Panc1 (cell line): ENCODE data around the gene FAN1. TPM values are rescaled to one million over a fixed set of nuclear protein-coding genes. Genes with fewer than 3 reads are reported as not detected.

ENCODE experiments used
- ATAC-seq: fragments of 200-7000 bp; cut with Tn5 transposase; 2 replicates; pipeline ENCODE4 v1.9.1; 2020; ENCODE audit warnings: mild to moderate bottlenecking, moderate library complexity
- BruUV-seq: library from RNA; stranded (reverse); fragments of 400-500 nt; replicated peaks from 2 replicates; lab custom pipeline; 2021; lab: Mats Ljungman, UMichigan
- CTCF ChIA-PET: fragments of 300-600 bp; sonication (Branson Sonifier 250); formaldehyde crosslinking; loops from one replicate; lab custom pipeline; 2022; ENCODE audit warnings: antibody characterized with exemption; lab: Charles Lee
- POLR2A ChIA-PET: fragments of 300-600 bp; sonication (Branson Sonifier 250); formaldehyde crosslinking; loops from one replicate; lab custom pipeline; 2022; ENCODE audit warnings: antibody characterized with exemption; lab: Charles Lee
- DNase-seq: peaks from one replicate; pipeline ENCODE4 v3.0.0-alpha.2; 2010; ENCODE audit warnings: low read depth, low spot score
- H3K27ac ChIP-seq: 2 replicates; pipeline ENCODE4 v1.5.1; 2011; ENCODE audit warnings: mild to moderate bottlenecking, low read length, inconsistent platforms
- H3K27me3 ChIP-seq: fragments of 200-500 bp; sonication (Bioruptor generic); 2 replicates; pipeline ENCODE4 v1.6.0; 2014; ENCODE audit warnings: low read length, inconsistent platforms; ENCODE audit not compliant: control insufficient read depth, insufficient read depth
- H3K36me3 ChIP-seq: fragments of 200-500 bp; sonication (Bioruptor generic); 2 replicates; pipeline ENCODE4 v1.5.1; 2014; ENCODE audit warnings: inconsistent platforms, mild to moderate bottlenecking, low read length, moderate library complexity; ENCODE audit not compliant: control insufficient read depth, insufficient read depth
- H3K4me1 ChIP-seq: 2 replicates; pipeline ENCODE4 v1.5.1; 2011; ENCODE audit warnings: inconsistent platforms, mild to moderate bottlenecking, low read length, moderate library complexity; ENCODE audit not compliant: control insufficient read depth, insufficient read depth
- H3K4me3 ChIP-seq, 2 experiments: 2 replicates each; pipeline ENCODE4 v1.5.1; 2011 to 2012; ENCODE audit warnings: low read depth in 2 of 2, low read length in 2 of 2, mild to moderate bottlenecking in 2 of 2, inconsistent platforms in 1 of 2, moderate library complexity in 1 of 2
- H3K9me3 ChIP-seq: fragments of 200-500 bp; sonication (Bioruptor generic); 2 replicates; pipeline ENCODE4 v1.5.1; 2014; ENCODE audit warnings: low read depth, mild to moderate bottlenecking, inconsistent platforms, low read length, moderate library complexity; ENCODE audit not compliant: control insufficient read depth, insufficient read depth
- POLR2AphosphoS5 ChIP-seq: IDR thresholded peaks from 2 replicates; pipeline ENCODE4 v1.6.1; 2012; ENCODE audit warnings: mild to moderate bottlenecking, low read depth, low read length, moderate library complexity
- SIN3A ChIP-seq: IDR thresholded peaks from 2 replicates; pipeline ENCODE4 v1.6.1; 2012; ENCODE audit warnings: low read depth, mild to moderate bottlenecking, low read length, moderate library complexity, borderline replicate concordance; ENCODE audit not compliant: insufficient read depth
- TCF7L2 ChIP-seq: IDR thresholded peaks from 2 replicates; pipeline ENCODE4 v1.6.1; 2011; ENCODE audit warnings: mild to moderate bottlenecking, low read depth, low read length, inconsistent platforms
- in situ Hi-C: cut with HindIII; loops from 2 replicates; pipeline ENCODE4 v1.10.0; 2016; ENCODE audit warnings: low sequenced_read_pairs, low pct_unique_long_range_greater_than_20kb
- intact Hi-C: fragments of 100-400 bp; cut with micrococcal nuclease; formaldehyde crosslinking; loops from one replicate; pipeline ENCODE4 v1.10.0; 2022; ENCODE audit not compliant: unreplicated experiment
- total RNA-seq: library from RNA; stranded (reverse); gene quantifications from one replicate; pipeline ENCODE4 v1.2.1, GENCODE V29; 2021; ENCODE audit not compliant: unreplicated experiment
- TF ChIP-seq, protein P1 (sequence below), 2 experiments: IDR thresholded peaks; 2 replicates each; pipeline ENCODE4 v1.6.1; 2011 to 2012; ENCODE audit warnings: low read depth in 2 of 2, control low read depth in 1 of 2, low read length in 1 of 2, mild to moderate bottlenecking in 1 of 2, moderate library complexity in 1 of 2; ENCODE audit not compliant: insufficient read depth in 1 of 2
- TF ChIP-seq, protein P2 (sequence below): fragments of 450-650 bp; IDR thresholded peaks from 2 replicates; pipeline ENCODE4 v1.5.1; 2017; ENCODE audit warnings: mild to moderate bottlenecking

The FAN1 gene
- total RNA-seq, 1 experiment from 2014 or later: 16.4 TPM

GRCh38 chr15:30921106-30921505 lies 17.4 kb downstream of the FAN1 start:
- in situ Hi-C loops: no loop called here
- no peaks in the 10 kb centered on the region; the same call in 1 of the 2 replicates for H3K36me3 ChIP-seq

GRCh38 chr15:30921781-30922479 lies 18.2 kb downstream of the FAN1 start:
- Histone ChIP-seq H3K4me1 (no peaks in the 10 kb centered on the region), H3K9me3 (no peaks in the 10 kb centered on the region), H3K36me3 (no peaks in the 10 kb centered on the region; the same call in 1 of the 2 replicates), H3K4me3 (no peak overlapping the region), H3K27ac (no peak overlapping the region), H3K27me3 (no peaks in the 10 kb centered on the region)
- POLR2A ChIA-PET: no interaction called here
- no peak for DNase-seq
- ATAC-seq: 0 out of 2 replicates have a peak, but pooled peaks have one; percentile 48
- intact Hi-C loops: no loop called here
- BruUV-seq: no TSS peak
- CTCF ChIA-PET: no interaction called here
- in situ Hi-C loops: no loop called here
- TF ChIP-seq SIN3A (no peak), POLR2AphosphoS5 (no peak), TCF7L2 (no peak)
- TF ChIP-seq, protein P1, sequence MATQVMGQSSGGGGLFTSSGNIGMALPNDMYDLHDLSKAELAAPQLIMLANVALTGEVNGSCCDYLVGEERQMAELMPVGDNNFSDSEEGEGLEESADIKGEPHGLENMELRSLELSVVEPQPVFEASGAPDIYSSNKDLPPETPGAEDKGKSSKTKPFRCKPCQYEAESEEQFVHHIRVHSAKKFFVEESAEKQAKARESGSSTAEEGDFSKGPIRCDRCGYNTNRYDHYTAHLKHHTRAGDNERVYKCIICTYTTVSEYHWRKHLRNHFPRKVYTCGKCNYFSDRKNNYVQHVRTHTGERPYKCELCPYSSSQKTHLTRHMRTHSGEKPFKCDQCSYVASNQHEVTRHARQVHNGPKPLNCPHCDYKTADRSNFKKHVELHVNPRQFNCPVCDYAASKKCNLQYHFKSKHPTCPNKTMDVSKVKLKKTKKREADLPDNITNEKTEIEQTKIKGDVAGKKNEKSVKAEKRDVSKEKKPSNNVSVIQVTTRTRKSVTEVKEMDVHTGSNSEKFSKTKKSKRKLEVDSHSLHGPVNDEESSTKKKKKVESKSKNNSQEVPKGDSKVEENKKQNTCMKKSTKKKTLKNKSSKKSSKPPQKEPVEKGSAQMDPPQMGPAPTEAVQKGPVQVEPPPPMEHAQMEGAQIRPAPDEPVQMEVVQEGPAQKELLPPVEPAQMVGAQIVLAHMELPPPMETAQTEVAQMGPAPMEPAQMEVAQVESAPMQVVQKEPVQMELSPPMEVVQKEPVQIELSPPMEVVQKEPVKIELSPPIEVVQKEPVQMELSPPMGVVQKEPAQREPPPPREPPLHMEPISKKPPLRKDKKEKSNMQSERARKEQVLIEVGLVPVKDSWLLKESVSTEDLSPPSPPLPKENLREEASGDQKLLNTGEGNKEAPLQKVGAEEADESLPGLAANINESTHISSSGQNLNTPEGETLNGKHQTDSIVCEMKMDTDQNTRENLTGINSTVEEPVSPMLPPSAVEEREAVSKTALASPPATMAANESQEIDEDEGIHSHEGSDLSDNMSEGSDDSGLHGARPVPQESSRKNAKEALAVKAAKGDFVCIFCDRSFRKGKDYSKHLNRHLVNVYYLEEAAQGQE (IDR thresholded peaks at IDR 0.05; ENCODE audit: insufficient read depth in 1 of 2, low read depth in 2 of 2, low read length in 1 of 2): no peak
- TF ChIP-seq, protein P2, sequence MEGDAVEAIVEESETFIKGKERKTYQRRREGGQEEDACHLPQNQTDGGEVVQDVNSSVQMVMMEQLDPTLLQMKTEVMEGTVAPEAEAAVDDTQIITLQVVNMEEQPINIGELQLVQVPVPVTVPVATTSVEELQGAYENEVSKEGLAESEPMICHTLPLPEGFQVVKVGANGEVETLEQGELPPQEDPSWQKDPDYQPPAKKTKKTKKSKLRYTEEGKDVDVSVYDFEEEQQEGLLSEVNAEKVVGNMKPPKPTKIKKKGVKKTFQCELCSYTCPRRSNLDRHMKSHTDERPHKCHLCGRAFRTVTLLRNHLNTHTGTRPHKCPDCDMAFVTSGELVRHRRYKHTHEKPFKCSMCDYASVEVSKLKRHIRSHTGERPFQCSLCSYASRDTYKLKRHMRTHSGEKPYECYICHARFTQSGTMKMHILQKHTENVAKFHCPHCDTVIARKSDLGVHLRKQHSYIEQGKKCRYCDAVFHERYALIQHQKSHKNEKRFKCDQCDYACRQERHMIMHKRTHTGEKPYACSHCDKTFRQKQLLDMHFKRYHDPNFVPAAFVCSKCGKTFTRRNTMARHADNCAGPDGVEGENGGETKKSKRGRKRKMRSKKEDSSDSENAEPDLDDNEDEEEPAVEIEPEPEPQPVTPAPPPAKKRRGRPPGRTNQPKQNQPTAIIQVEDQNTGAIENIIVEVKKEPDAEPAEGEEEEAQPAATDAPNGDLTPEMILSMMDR: no peak

More at GRCh38 chr15:30921106-30921505, 17.4 kb downstream of the FAN1 start:
- Histone ChIP-seq H3K9me3 (no peaks in the 10 kb centered on the region), H3K27me3 (no peaks in the 10 kb centered on the region), H3K27ac (no peak overlapping the region), H3K4me3 (no peak overlapping the region), H3K4me1 (no peaks in the 10 kb centered on the region)
- CTCF ChIA-PET: no interaction called here
- DNase-seq (no peak), ATAC-seq (no peak)
- no TSS peak for BruUV-seq
- intact Hi-C loops: no loop called here
- POLR2A ChIA-PET: no interaction called here
- TF ChIP-seq, protein P1 (IDR thresholded peaks at IDR 0.05; ENCODE audit: insufficient read depth in 1 of 2, low read depth in 2 of 2, low read length in 1 of 2): no peak
- no peak for TF ChIP-seq TCF7L2
- TF ChIP-seq POLR2AphosphoS5: no peak
- TF ChIP-seq, protein P2: no peak
- no peak for TF ChIP-seq SIN3A
